ENCODE measurements around the gene CDH23.

DNA sequence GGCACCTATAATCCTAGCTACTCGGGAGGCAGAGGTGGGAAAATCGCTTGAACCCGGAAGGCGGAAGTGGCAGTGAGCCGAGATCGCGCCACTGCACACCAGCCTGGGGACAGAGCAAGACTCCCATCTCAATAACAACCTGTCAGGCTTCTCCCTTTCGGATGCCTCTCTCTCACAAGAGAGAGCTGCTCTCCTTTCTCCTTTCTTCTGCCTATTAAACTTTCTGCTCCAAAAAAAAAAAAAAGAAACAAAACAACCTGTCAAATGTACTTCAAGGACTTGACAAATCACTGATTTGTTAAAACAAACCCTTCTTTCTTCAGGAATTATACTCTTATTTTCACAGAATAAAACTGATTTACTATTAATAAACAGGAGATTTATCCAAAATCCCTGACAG, 450.7 kb downstream of the CDH23 start:
- TF ChIP-seq, protein P1, sequence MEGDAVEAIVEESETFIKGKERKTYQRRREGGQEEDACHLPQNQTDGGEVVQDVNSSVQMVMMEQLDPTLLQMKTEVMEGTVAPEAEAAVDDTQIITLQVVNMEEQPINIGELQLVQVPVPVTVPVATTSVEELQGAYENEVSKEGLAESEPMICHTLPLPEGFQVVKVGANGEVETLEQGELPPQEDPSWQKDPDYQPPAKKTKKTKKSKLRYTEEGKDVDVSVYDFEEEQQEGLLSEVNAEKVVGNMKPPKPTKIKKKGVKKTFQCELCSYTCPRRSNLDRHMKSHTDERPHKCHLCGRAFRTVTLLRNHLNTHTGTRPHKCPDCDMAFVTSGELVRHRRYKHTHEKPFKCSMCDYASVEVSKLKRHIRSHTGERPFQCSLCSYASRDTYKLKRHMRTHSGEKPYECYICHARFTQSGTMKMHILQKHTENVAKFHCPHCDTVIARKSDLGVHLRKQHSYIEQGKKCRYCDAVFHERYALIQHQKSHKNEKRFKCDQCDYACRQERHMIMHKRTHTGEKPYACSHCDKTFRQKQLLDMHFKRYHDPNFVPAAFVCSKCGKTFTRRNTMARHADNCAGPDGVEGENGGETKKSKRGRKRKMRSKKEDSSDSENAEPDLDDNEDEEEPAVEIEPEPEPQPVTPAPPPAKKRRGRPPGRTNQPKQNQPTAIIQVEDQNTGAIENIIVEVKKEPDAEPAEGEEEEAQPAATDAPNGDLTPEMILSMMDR (IDR thresholded peaks at IDR 0.05) = no peak
- no peak for TF ChIP-seq POLR2A (IDR thresholded peaks at IDR 0.05)
- no peak for TF ChIP-seq POLR2AphosphoS5 (IDR thresholded peaks at IDR 0.05)
- no peak for TF ChIP-seq EP300 (IDR thresholded peaks at IDR 0.05)

Measured in upper lobe of left lung (tissue), 4 donors.